Activated naive CD4-positive, alpha-beta T cell treated with anti-CD3 and anti-CD28 coated beads, Interleukin-2, amount 10 ng/mL, durations not matched to agents 7 days and 5 days (primary cell): ENCODE measurements around the gene TMEFF2.

ENCODE experiments used
- CTCF ChIA-PET: fragments of 350-600 bp; sonication (Branson Sonifier 250); formaldehyde crosslinking; loops from one replicate; lab custom pipeline; 2021; ENCODE audit warnings: antibody characterized with exemption; lab: Charles Lee
- DNase-seq: peaks from one replicate; pipeline ENCODE4 v3.0.0-alpha.2; 2020
- H3K27ac Mint-ChIP-seq: one replicate; pipeline ENCODE4 v1.8.0; 2021; ENCODE audit warnings: mild to moderate bottlenecking, moderate library complexity, mixed read lengths
- H3K27me3 Mint-ChIP-seq: one replicate; pipeline ENCODE4 v1.8.0; 2021; ENCODE audit warnings: mild to moderate bottlenecking, mixed read lengths
- H3K36me3 Mint-ChIP-seq: one replicate; pipeline ENCODE4 v1.8.0; 2021; ENCODE audit warnings: mixed read lengths
- H3K4me1 Mint-ChIP-seq: one replicate; pipeline ENCODE4 v1.8.0; 2021; ENCODE audit warnings: mixed read lengths
- H3K4me3 Mint-ChIP-seq: one replicate; pipeline ENCODE4 v1.8.0; 2021; ENCODE audit warnings: mild to moderate bottlenecking, moderate library complexity, mixed read lengths
- H3K9me3 Mint-ChIP-seq: one replicate; pipeline ENCODE4 v1.8.0; 2021; ENCODE audit warnings: mixed read lengths

Gene TMEFF2

GRCh38 chr2:192017844-192018243, 176.9 kb downstream of the TMEFF2 start:
- CTCF ChIA-PET, result no interaction called here
- H3K9me3 Mint-ChIP-seq, result no peaks in the 10 kb centered on the region
- no peak overlapping the region for H3K27ac Mint-ChIP-seq
- H3K4me1 Mint-ChIP-seq, result no peaks in the 10 kb centered on the region
- no peaks in the 10 kb centered on the region for H3K36me3 Mint-ChIP-seq
- H3K27me3 Mint-ChIP-seq, result peaks cover 15% of the 10 kb centered on the region
- H3K4me3 Mint-ChIP-seq, result no peak overlapping the region
- no peak for DNase-seq

GRCh38 chr2:192016265-192016664, 178.5 kb downstream of the TMEFF2 start:
- Mint-ChIP-seq H3K4me1 (no peaks in the 10 kb centered on the region), H3K27ac (no peak overlapping the region), H3K4me3 (no peak overlapping the region), H3K9me3 (no peaks in the 10 kb centered on the region), H3K27me3 (peaks cover 7% of the 10 kb centered on the region), H3K36me3 (no peaks in the 10 kb centered on the region)
- DNase-seq, result no peak
- CTCF ChIA-PET, result no interaction called here

GRCh38 chr2:192013211-192013610, 181.5 kb downstream of the TMEFF2 start:
- H3K27ac Mint-ChIP-seq, result no peak overlapping the region
- no peak for DNase-seq
- H3K9me3 Mint-ChIP-seq, result no peaks in the 10 kb centered on the region
- H3K36me3 Mint-ChIP-seq, result no peaks in the 10 kb centered on the region
- H3K27me3 Mint-ChIP-seq, result peaks cover 7% of the 10 kb centered on the region
- no peaks in the 10 kb centered on the region for H3K4me1 Mint-ChIP-seq
- H3K4me3 Mint-ChIP-seq, result no peak overlapping the region
- CTCF ChIA-PET, result no interaction called here

GRCh38 chr2:192011196-192011595, 183.5 kb downstream of the TMEFF2 start:
- no peaks in the 10 kb centered on the region for H3K9me3 Mint-ChIP-seq
- no peak overlapping the region for H3K4me3 Mint-ChIP-seq
- DNase-seq, result no peak
- H3K36me3 Mint-ChIP-seq, result no peaks in the 10 kb centered on the region
- H3K27ac Mint-ChIP-seq, result no peak overlapping the region
- H3K4me1 Mint-ChIP-seq, result no peaks in the 10 kb centered on the region
- H3K27me3 Mint-ChIP-seq, result peaks cover 4% of the 10 kb centered on the region
- CTCF ChIA-PET, result no interaction called here

GRCh38 chr2:192010073-192010472, 184.7 kb downstream of the TMEFF2 start:
- H3K36me3 Mint-ChIP-seq, result no peaks in the 10 kb centered on the region
- no peak overlapping the region for H3K4me3 Mint-ChIP-seq
- CTCF ChIA-PET, result no interaction called here
- no peaks in the 10 kb centered on the region for H3K9me3 Mint-ChIP-seq
- H3K4me1 Mint-ChIP-seq, result no peaks in the 10 kb centered on the region
- DNase-seq, result no peak
- H3K27ac Mint-ChIP-seq, result no peak overlapping the region
- peaks cover 4% of the 10 kb centered on the region for H3K27me3 Mint-ChIP-seq

GRCh38 chr2:192007581-192008228, 187.0 kb downstream of the TMEFF2 start:
- CTCF ChIA-PET, result no interaction called here
- peaks cover 4% of the 10 kb centered on the region for H3K27me3 Mint-ChIP-seq
- H3K36me3 Mint-ChIP-seq, result no peaks in the 10 kb centered on the region
- H3K27ac Mint-ChIP-seq, result no peak overlapping the region
- DNase-seq, result no peak
- H3K9me3 Mint-ChIP-seq, result no peaks in the 10 kb centered on the region
- no peaks in the 10 kb centered on the region for H3K4me1 Mint-ChIP-seq
- no peak overlapping the region for H3K4me3 Mint-ChIP-seq

- CTCF ChIA-PET, result no interaction called here
- Mint-ChIP-seq H3K36me3 (no peaks in the 10 kb centered on the region), H3K4me1 (no peaks in the 10 kb centered on the region), H3K4me3 (no peak overlapping the region), H3K27me3 (peaks cover 4% of the 10 kb centered on the region), H3K27ac (no peak overlapping the region), H3K9me3 (no peaks in the 10 kb centered on the region)
- DNase-seq, result no peak
Observed at GRCh38 chr2:192005211-192005610, 189.5 kb downstream of the TMEFF2 start.

- no peaks in the 10 kb centered on the region for H3K9me3 Mint-ChIP-seq
- H3K27me3 Mint-ChIP-seq, result peaks cover 4% of the 10 kb centered on the region
Observed at GRCh38 chr2:192004188-192004963, 190.4 kb downstream of the TMEFF2 start.

GRCh38 chr2:192002418-192002817, 192.3 kb downstream of the TMEFF2 start:
- DNase-seq, result no peak
- H3K27ac Mint-ChIP-seq, result no peak overlapping the region
- CTCF ChIA-PET, result interaction anchor here (0.6 kb wide), 1 partner anchor 353 kb away, joined by 3 read pairs; no protein-coding TSS in a partner anchor
- no peaks in the 10 kb centered on the region for H3K9me3 Mint-ChIP-seq
- H3K27me3 Mint-ChIP-seq, result peaks cover 3% of the 10 kb centered on the region
- no peaks in the 10 kb centered on the region for H3K36me3 Mint-ChIP-seq
- no peak overlapping the region for H3K4me3 Mint-ChIP-seq
- H3K4me1 Mint-ChIP-seq, result no peaks in the 10 kb centered on the region

More at GRCh38 chr2:192004188-192004963, 190.4 kb downstream of the TMEFF2 start:
- Mint-ChIP-seq H3K36me3 (no peaks in the 10 kb centered on the region), H3K27ac (no peak overlapping the region), H3K4me3 (no peak overlapping the region), H3K4me1 (no peaks in the 10 kb centered on the region)
- CTCF ChIA-PET, result no interaction called here
- DNase-seq, result no peak

- Mint-ChIP-seq H3K4me3 (no peak overlapping the region), H3K4me1 (no peaks in the 10 kb centered on the region)
- CTCF ChIA-PET, result no interaction called here
Observed at GRCh38 chr2:192000196-192000980, 194.3 kb downstream of the TMEFF2 start.

GRCh38 chr2:191999101-191999841, 195.5 kb downstream of the TMEFF2 start:
- Mint-ChIP-seq H3K4me3 (no peak overlapping the region), H3K36me3 (no peaks in the 10 kb centered on the region)
- CTCF ChIA-PET, result no interaction called here

More at GRCh38 chr2:192000196-192000980, 194.3 kb downstream of the TMEFF2 start:
- H3K9me3 Mint-ChIP-seq, result no peaks in the 10 kb centered on the region
- H3K36me3 Mint-ChIP-seq, result no peaks in the 10 kb centered on the region
- H3K27me3 Mint-ChIP-seq, result no peaks in the 10 kb centered on the region
- H3K27ac Mint-ChIP-seq, result no peak overlapping the region
- DNase-seq, result no peak

GRCh38 chr2:191995285-191995684, 199.4 kb downstream of the TMEFF2 start:
- Mint-ChIP-seq H3K27me3 (no peaks in the 10 kb centered on the region), H3K4me3 (no peak overlapping the region), H3K36me3 (no peaks in the 10 kb centered on the region), H3K27ac (no peak overlapping the region), H3K9me3 (no peaks in the 10 kb centered on the region), H3K4me1 (no peaks in the 10 kb centered on the region)
- CTCF ChIA-PET, result no interaction called here
- no peak for DNase-seq

More at GRCh38 chr2:191999101-191999841, 195.5 kb downstream of the TMEFF2 start:
- Mint-ChIP-seq H3K4me1 (no peaks in the 10 kb centered on the region), H3K27me3 (no peaks in the 10 kb centered on the region), H3K9me3 (no peaks in the 10 kb centered on the region), H3K27ac (no peak overlapping the region)
- DNase-seq, result no peak

- Mint-ChIP-seq H3K27ac (no peak overlapping the region), H3K9me3 (no peaks in the 10 kb centered on the region), H3K27me3 (peaks cover 1% of the 10 kb centered on the region), H3K4me1 (no peaks in the 10 kb centered on the region), H3K36me3 (no peaks in the 10 kb centered on the region), H3K4me3 (no peak overlapping the region)
- CTCF ChIA-PET, result no interaction called here
- DNase-seq, result no peak
Observed at GRCh38 chr2:191994749-191995148, 200.0 kb downstream of the TMEFF2 start.

GRCh38 chr2:191991442-191991841, 203.3 kb downstream of the TMEFF2 start:
- CTCF ChIA-PET, result no interaction called here
- Mint-ChIP-seq H3K36me3 (no peaks in the 10 kb centered on the region), H3K4me3 (no peak overlapping the region), H3K27ac (no peak overlapping the region), H3K9me3 (no peaks in the 10 kb centered on the region), H3K27me3 (peaks cover 4% of the 10 kb centered on the region), H3K4me1 (no peaks in the 10 kb centered on the region)
- no peak for DNase-seq
